DND-41 (cell line): Measurements from ENCODE around the gene OPHN1.

ENCODE experiments used
- ATAC-seq: fragments of 200-7000 bp; cut with Tn5 transposase; 3 replicates; pipeline ENCODE4 v1.9.1; 2021; ENCODE audit warnings: low read depth; ENCODE audit not compliant: insufficient read depth
- DNase-seq: peaks from one replicate; pipeline ENCODE4 v3.0.0-alpha.2; 2020
- H2AFZ ChIP-seq: 2 replicates; pipeline ENCODE4 v1.6.0; 2012; ENCODE audit warnings: low read depth, low read length
- H3K27ac ChIP-seq: 2 replicates; pipeline ENCODE4 v1.5.1; 2012; ENCODE audit warnings: low read length, inconsistent platforms
- H3K27me3 ChIP-seq: fragments of 200-600 bp; sonication (generic); 2 replicates; pipeline ENCODE4 v1.6.0; 2012; ENCODE audit warnings: low read length, mild to moderate bottlenecking, inconsistent platforms; ENCODE audit not compliant: insufficient read depth, poor library complexity
- H3K36me3 ChIP-seq: 2 replicates; pipeline ENCODE4 v1.5.1; 2012; ENCODE audit warnings: low read length, inconsistent platforms; ENCODE audit not compliant: insufficient read depth
- H3K4me1 ChIP-seq: 2 replicates; pipeline ENCODE4 v1.5.1; 2012; ENCODE audit warnings: mild to moderate bottlenecking, low read length; ENCODE audit not compliant: insufficient read depth
- H3K4me2 ChIP-seq: 2 replicates; pipeline ENCODE4 v1.6.0; 2012; ENCODE audit warnings: mild to moderate bottlenecking, moderate library complexity, low read length, inconsistent platforms; ENCODE audit not compliant: insufficient read depth
- H3K4me3 ChIP-seq, 2 experiments: fragments of 200-600 bp in 1 of 2; shearing (Covaris generic) in 1 of 2; 2 replicates each; pipeline ENCODE4 v1.5.1; 2012 to 2016; ENCODE audit warnings: inconsistent platforms in 2 of 2, low read length in 2 of 2, mild to moderate bottlenecking in 2 of 2, low read depth in 1 of 2, moderate library complexity in 1 of 2
- H3K79me2 ChIP-seq: 2 replicates; pipeline ENCODE4 v1.6.0; 2012; ENCODE audit warnings: low read length, inconsistent platforms; ENCODE audit not compliant: insufficient read depth
- H3K9ac ChIP-seq: 2 replicates; pipeline ENCODE4 v1.6.0; 2012; ENCODE audit warnings: low read depth, mild to moderate bottlenecking, inconsistent platforms, low read length, moderate library complexity
- H3K9me3 ChIP-seq: 2 replicates; pipeline ENCODE4 v1.5.1; 2012; ENCODE audit warnings: low read length, moderate library complexity, mild to moderate bottlenecking, inconsistent platforms; ENCODE audit not compliant: insufficient read depth, severe bottlenecking
- H4K20me1 ChIP-seq: 2 replicates; pipeline ENCODE4 v1.6.0; 2012; ENCODE audit warnings: low read length; ENCODE audit not compliant: insufficient read depth
- EZH2 ChIP-seq: IDR thresholded peaks from 3 replicates; pipeline ENCODE4 v1.6.1; 2012; ENCODE audit warnings: borderline replicate concordance, low read depth, mild to moderate bottlenecking, moderate library complexity, low read length, inconsistent platforms; ENCODE audit not compliant: severe bottlenecking
- TF ChIP-seq, protein P1 (sequence below): IDR thresholded peaks from 2 replicates; pipeline ENCODE4 v1.5.1; 2012; ENCODE audit warnings: borderline replicate concordance, low read length, moderate library complexity, mild to moderate bottlenecking; ENCODE audit not compliant: poor library complexity, severe bottlenecking; ENCODE audit errors: extremely low read depth

The OPHN1 gene

DNA sequence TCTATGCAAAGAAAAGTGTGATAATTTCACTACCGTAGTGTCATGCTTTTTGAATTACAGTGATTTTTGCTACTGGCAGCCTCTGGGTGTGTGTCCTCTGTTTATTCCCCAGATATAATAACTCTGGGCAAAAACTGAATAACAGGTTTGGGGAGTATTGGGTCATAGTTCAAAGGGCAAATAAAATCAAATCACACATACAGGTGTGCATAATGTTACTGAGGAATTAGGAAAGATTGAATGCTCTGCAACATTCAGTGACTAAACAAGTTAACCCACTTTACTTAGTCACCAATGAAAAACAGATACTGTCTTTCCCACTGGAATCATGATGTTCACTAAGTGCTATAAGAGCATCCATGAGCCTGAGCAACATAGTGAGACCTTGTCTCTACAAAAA, 224.3 kb downstream of the OPHN1 start:
- Histone ChIP-seq H3K4me3 (no peak overlapping the region), H3K27ac (no peak overlapping the region), H4K20me1 (no peaks in the 10 kb centered on the region), H3K79me2 (no peaks in the 10 kb centered on the region), H3K9me3 (no peaks in the 10 kb centered on the region), H3K9ac (no peak overlapping the region), H3K4me2 (no peak overlapping the region), H3K4me1 (no peaks in the 10 kb centered on the region), H3K27me3 (no peaks in the 10 kb centered on the region), H2AFZ (no peak overlapping the region), H3K36me3 (no peaks in the 10 kb centered on the region)
- DNase-seq (no peak), ATAC-seq (no peak)
- TF ChIP-seq, protein P1, sequence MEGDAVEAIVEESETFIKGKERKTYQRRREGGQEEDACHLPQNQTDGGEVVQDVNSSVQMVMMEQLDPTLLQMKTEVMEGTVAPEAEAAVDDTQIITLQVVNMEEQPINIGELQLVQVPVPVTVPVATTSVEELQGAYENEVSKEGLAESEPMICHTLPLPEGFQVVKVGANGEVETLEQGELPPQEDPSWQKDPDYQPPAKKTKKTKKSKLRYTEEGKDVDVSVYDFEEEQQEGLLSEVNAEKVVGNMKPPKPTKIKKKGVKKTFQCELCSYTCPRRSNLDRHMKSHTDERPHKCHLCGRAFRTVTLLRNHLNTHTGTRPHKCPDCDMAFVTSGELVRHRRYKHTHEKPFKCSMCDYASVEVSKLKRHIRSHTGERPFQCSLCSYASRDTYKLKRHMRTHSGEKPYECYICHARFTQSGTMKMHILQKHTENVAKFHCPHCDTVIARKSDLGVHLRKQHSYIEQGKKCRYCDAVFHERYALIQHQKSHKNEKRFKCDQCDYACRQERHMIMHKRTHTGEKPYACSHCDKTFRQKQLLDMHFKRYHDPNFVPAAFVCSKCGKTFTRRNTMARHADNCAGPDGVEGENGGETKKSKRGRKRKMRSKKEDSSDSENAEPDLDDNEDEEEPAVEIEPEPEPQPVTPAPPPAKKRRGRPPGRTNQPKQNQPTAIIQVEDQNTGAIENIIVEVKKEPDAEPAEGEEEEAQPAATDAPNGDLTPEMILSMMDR = no peak
- no peak for TF ChIP-seq EZH2

DNA sequence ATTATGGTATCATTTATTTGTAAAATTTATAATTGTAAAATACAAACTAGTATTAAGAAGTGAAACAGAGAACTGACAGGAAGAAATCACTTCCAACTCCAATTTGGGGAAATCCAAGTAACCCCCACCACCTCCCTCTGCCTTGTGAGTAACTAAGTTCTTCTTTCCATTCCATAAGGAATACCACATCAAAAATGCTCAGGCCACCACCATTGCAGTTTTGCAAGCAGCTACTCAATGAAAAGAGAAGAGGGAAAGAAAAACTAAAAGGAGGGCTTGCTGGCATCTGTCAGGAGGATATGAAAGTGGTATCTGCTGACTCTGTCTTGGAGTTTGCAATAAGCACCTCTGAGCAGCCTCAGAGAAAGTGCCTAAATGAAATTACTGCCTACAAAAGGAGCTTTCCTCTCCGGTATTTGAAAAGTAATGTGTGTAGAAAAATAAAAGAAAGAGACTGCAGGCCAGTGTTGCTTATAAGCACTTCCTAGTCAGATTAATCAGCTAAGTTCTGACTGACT, 228.7 kb downstream of the OPHN1 start:
- Histone ChIP-seq H2AFZ (no peak overlapping the region), H3K36me3 (no peaks in the 10 kb centered on the region), H3K27me3 (no peaks in the 10 kb centered on the region), H3K9me3 (no peaks in the 10 kb centered on the region), H3K4me1 (no peaks in the 10 kb centered on the region), H3K79me2 (no peaks in the 10 kb centered on the region), H4K20me1 (no peaks in the 10 kb centered on the region), H3K4me3 (no peak overlapping the region), H3K9ac (no peak overlapping the region), H3K27ac (no peak overlapping the region), H3K4me2 (no peak overlapping the region)
- no peak for TF ChIP-seq EZH2
- TF ChIP-seq, protein P1 = no peak
- DNase-seq (no peak), ATAC-seq (no peak)

DNA sequence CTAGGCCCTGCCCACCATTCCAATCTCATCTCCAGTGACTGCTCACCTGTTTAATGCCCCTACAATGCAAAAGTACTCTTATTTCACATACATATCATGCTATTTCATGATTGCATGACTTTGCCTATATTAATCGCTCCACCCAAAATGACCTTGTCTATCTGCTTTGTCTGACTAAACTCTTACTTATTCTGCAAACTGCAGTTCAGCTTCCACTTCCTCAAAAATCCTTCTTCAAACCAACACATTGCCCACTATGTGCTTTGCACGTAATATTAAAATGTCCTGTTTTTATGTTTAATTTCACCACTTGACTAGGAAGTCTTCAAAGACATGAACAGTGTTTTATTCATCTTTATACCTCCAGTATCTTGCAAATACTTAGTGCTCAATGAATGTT, 229.6 kb downstream of the OPHN1 start:
- no peak for DNase-seq
- no peaks in the 10 kb centered on the region for H3K36me3 ChIP-seq
- no peaks in the 10 kb centered on the region for H3K27me3 ChIP-seq
- H3K4me1 ChIP-seq = no peaks in the 10 kb centered on the region
- H2AFZ ChIP-seq = no peak overlapping the region
- no peak overlapping the region for H3K27ac ChIP-seq
- TF ChIP-seq EZH2 = no peak
- TF ChIP-seq, protein P1 = no peak
- ATAC-seq = no peak
- no peaks in the 10 kb centered on the region for H3K9me3 ChIP-seq
- H4K20me1 ChIP-seq = no peaks in the 10 kb centered on the region
- no peaks in the 10 kb centered on the region for H3K79me2 ChIP-seq
- H3K4me3 ChIP-seq = no peak overlapping the region
- no peak overlapping the region for H3K4me2 ChIP-seq
- H3K9ac ChIP-seq = no peak overlapping the region

DNA sequence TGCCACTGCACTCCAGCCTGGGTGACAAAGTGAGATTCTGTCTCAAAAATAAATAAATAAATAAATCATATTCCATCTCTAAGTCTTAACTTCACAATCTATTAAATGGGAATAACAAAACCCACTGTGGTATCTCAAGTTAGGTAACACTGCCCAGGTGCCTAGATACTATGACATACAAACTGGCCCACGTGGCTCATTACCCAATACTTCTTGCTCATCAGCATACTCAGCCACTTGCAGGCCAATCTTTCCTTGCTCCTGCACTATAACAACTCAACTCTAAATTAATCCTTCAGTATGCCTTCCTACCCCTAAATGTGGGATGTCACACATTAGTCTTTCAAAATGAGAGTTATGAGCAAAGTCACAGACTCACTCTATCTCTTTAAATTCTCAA, 230.1 kb downstream of the OPHN1 start:
- DNase-seq = no peak
- H3K4me2 ChIP-seq = no peak overlapping the region
- no peak overlapping the region for H2AFZ ChIP-seq
- H3K27ac ChIP-seq = no peak overlapping the region
- H4K20me1 ChIP-seq = no peaks in the 10 kb centered on the region
- H3K4me1 ChIP-seq = no peaks in the 10 kb centered on the region
- no peaks in the 10 kb centered on the region for H3K36me3 ChIP-seq
- H3K27me3 ChIP-seq = no peaks in the 10 kb centered on the region
- TF ChIP-seq, protein P1 = no peak
- TF ChIP-seq EZH2 = no peak
- no peak overlapping the region for H3K9ac ChIP-seq
- no peak overlapping the region for H3K4me3 ChIP-seq
- H3K79me2 ChIP-seq = no peaks in the 10 kb centered on the region
- no peak for ATAC-seq
- no peaks in the 10 kb centered on the region for H3K9me3 ChIP-seq
